ENCODE data around the gene CDK15.

- TF ChIP-seq, protein P1, sequence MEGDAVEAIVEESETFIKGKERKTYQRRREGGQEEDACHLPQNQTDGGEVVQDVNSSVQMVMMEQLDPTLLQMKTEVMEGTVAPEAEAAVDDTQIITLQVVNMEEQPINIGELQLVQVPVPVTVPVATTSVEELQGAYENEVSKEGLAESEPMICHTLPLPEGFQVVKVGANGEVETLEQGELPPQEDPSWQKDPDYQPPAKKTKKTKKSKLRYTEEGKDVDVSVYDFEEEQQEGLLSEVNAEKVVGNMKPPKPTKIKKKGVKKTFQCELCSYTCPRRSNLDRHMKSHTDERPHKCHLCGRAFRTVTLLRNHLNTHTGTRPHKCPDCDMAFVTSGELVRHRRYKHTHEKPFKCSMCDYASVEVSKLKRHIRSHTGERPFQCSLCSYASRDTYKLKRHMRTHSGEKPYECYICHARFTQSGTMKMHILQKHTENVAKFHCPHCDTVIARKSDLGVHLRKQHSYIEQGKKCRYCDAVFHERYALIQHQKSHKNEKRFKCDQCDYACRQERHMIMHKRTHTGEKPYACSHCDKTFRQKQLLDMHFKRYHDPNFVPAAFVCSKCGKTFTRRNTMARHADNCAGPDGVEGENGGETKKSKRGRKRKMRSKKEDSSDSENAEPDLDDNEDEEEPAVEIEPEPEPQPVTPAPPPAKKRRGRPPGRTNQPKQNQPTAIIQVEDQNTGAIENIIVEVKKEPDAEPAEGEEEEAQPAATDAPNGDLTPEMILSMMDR (IDR thresholded peaks at IDR 0.05): no peak
- no peak for TF ChIP-seq POLR2AphosphoS5 (IDR thresholded peaks at IDR 0.05)
Measured at GRCh38 chr2:201833781-201834180, 27.4 kb downstream of the CDK15 start.
